Suprapubic skin (tissue), 4 donors: ENCODE measurements around the gene NCAPG2. TPM values are rescaled to one million over a fixed set of nuclear protein-coding genes. Genes with fewer than 3 reads are reported as not detected.

ENCODE experiments used
- DNase-seq, 2 donors: peaks; one replicate each; pipeline ENCODE4 v3.0.0-alpha.2; 2019; ENCODE audit warnings: low spot score in 2 of 2
- H3K27ac ChIP-seq: fragments of 200-600 bp; sonication (generic); one replicate; pipeline ENCODE4 v1.5.1; 2019
- H3K27me3 ChIP-seq: fragments of 200-600 bp; sonication (generic); one replicate; pipeline ENCODE4 v1.5.1; 2019
- H3K36me3 ChIP-seq: fragments of 200-600 bp; sonication (generic); one replicate; pipeline ENCODE4 v1.5.1; 2019
- H3K4me1 ChIP-seq: fragments of 200-600 bp; sonication (generic); one replicate; pipeline ENCODE4 v1.5.1; 2019
- H3K4me3 ChIP-seq: fragments of 200-600 bp; sonication (generic); one replicate; pipeline ENCODE4 v1.5.1; 2019; ENCODE audit warnings: mild to moderate bottlenecking
- H3K9me3 ChIP-seq: fragments of 200-600 bp; sonication (generic); one replicate; pipeline ENCODE4 v1.5.1; 2019
- CTCF ChIP-seq, 2 donors: fragments of 200-600 bp in 1 of 2; fragments of 450-650 bp in 1 of 2; sonication (generic) in 1 of 2; IDR thresholded peaks; one replicate each; pipeline ENCODE4 v1.5.1; 2016 to 2019; ENCODE audit warnings: antibody characterized with exemption in 2 of 2, mild to moderate bottlenecking in 1 of 2, moderate library complexity in 1 of 2
- EP300 ChIP-seq: sonication (generic); formaldehyde crosslinking; IDR thresholded peaks from one replicate; pipeline ENCODE4 v1.6.1; 2017; ENCODE audit warnings: antibody characterized with exemption
- POLR2A ChIP-seq, 2 donors: fragments of 450-650 bp; IDR thresholded peaks; one replicate each; pipeline ENCODE4 v1.6.1; 2017; ENCODE audit warnings: antibody characterized with exemption in 2 of 2, mild to moderate bottlenecking in 2 of 2, moderate library complexity in 2 of 2
- POLR2AphosphoS5 ChIP-seq, 3 donors: sonication (generic); formaldehyde crosslinking; IDR thresholded peaks; one replicate each; pipeline ENCODE4 v1.6.1; 2017; ENCODE audit warnings: antibody characterized with exemption in 3 of 3
- WGBS: methylation state at CpG from one replicate; pipeline ENCODE4 v1.1.5; 2018; 5-methylcytosine and 5-hydroxymethylcytosine counted together
- total RNA-seq, 4 donors: library from RNA; depleted of rRNA; stranded (reverse); fragments of >200 nt; gene quantifications; one replicate each; pipeline ENCODE4 v1.1.0, GENCODE V29; 2016

Gene NCAPG2
- total RNA-seq, 4 donors from 2014 or later: 5.6 to 11.4 (median 7.2) TPM

DNA sequence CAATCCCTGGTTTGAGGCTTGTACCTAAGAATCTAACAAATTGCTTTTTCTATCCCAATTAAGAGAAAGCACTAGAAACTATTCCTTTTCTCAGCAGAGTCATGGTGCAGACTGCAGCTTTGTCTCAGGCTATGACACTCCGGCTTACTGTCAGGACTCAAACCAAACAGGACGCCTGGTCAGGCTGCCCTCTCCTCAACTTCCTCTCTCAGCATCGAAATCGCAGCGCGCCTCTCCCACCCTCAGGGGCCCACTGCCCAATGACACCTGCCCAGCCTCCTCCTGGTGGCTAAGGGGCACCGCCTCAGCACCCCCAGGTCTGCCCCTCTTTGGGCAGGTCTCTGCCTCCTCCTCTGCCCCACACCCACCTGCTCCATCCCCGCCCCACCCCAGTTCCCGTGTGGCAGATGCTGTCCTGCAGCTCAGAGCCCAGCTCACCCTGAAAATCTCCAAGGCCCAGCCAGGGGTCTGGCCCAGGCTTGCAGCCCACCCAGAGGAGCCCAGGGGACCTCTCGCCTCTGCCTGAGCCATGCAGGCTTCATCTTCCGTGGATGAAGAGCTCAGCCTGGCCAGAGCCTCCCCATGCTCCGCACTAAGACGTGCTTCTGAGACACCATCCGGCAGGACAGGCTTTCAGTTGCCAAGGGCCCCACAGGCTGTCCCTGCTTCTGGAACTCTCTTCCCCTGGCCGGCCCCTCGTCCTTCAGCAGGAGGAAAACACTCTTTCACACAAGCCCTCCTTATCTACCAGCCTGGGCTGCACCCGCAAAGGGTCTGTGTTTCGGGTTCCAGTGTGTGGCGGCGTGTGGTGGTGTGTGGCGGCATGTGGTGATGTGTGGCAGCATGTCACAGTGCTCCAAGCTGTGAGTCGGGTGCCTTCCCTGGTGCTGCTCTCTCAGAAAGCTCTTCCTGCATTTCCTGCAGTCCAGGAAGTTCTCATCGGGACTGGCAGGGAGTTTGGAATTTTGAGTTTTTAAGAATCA is 100.5 kb downstream of the NCAPG2 start:
- peaks cover 10% of the 10 kb centered on the region for H3K36me3 ChIP-seq
- H3K9me3 ChIP-seq: no peaks in the 10 kb centered on the region
- H3K4me3 ChIP-seq: no peak overlapping the region
- no peak overlapping the region for H3K27ac ChIP-seq
- 85% methylated on average over 12 of the region's 23 CpGs for WGBS
- no peak for TF ChIP-seq POLR2A (IDR thresholded peaks at IDR 0.05)
- no peaks in the 10 kb centered on the region for H3K27me3 ChIP-seq
- no peak for DNase-seq
- no peaks in the 10 kb centered on the region for H3K4me1 ChIP-seq

DNA sequence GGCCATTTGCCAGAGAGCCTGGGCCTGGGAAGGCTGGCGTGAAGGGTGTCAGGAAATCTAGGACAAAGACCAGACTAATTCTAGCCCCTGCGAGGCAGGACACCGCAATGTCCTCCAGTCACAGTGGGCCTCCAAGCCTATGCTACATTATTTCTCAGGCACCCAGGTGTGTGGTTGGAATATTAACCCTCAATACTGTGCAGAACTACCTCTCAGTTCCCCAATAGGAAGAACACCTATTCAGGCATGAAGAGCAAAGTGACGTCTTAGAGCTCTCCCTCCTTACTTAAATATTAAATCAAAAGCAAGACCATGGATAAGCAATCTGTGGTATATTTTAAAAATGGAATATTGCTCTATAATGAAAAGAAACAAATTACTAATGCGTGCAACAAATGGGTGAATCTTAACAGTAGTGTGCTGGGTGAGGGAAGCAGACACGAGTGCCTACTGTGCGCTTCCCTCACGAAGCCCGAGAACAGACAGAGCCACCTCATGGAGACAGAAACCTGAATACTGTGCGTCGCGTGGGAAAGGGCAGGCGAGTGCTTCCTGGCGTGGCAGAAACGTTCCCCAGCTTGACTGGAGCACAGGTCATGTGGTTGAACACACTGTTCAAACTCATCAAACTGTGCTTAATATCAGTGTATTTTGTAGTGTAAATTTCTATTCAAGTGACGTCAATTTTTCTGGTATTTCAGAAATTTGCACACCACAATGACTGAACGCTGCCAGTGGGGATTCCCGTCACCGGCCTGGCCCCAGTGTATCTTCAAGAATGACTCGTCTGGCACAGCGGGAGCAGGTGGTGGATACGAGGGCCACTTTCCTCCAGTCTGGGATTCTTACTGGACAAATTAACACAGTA is 101.5 kb downstream of the NCAPG2 start:
- no peak overlapping the region for H3K4me3 ChIP-seq
- WGBS: 88% methylated on average over 22 of the region's 22 CpGs
- H3K4me1 ChIP-seq: no peaks in the 10 kb centered on the region
- no peaks in the 10 kb centered on the region for H3K27me3 ChIP-seq
- TF ChIP-seq EP300: no peak
- no peak for TF ChIP-seq CTCF (IDR thresholded peaks at IDR 0.05)
- no peak for TF ChIP-seq POLR2AphosphoS5 (IDR thresholded peaks at IDR 0.05)
- TF ChIP-seq POLR2A (IDR thresholded peaks at IDR 0.05): no peak
- H3K36me3 ChIP-seq: peaks cover 7% of the 10 kb centered on the region
- no peaks in the 10 kb centered on the region for H3K9me3 ChIP-seq
- DNase-seq: no peak
- H3K27ac ChIP-seq: no peak overlapping the region

GRCh38 chr7:158602041-158602440 is 102.6 kb downstream of the NCAPG2 start:
- 100% methylated on average over 4 of the region's 7 CpGs for WGBS

DNA sequence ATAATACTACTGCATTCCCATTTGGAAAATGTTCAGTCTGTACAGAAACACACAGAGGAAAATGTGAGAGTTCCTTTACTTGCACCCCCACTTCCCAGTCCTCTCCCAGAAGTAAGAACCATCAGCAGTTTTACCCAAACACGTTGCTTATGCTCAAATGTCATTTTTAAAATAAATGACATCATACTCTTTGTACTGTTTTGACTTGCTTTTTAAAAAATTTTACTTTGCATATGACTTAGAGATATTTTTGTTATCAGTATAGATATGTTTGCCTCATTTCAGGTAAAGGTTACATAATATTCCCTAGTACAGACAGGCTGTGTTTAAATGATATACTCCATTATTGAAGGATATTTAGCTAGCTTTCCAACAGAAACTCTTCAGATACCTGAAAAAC is 103.5 kb downstream of the NCAPG2 start:
- H3K27me3 ChIP-seq: no peaks in the 10 kb centered on the region
- H3K36me3 ChIP-seq: no peaks in the 10 kb centered on the region
- no peak for DNase-seq
- WGBS: 55% methylated on average over 1 of the region's 1 CpG
- no peak for TF ChIP-seq POLR2A (IDR thresholded peaks at IDR 0.05)
- TF ChIP-seq EP300: no peak
- TF ChIP-seq CTCF (IDR thresholded peaks at IDR 0.05): no peak
- no peak for TF ChIP-seq POLR2AphosphoS5 (IDR thresholded peaks at IDR 0.05)
- no peak overlapping the region for H3K27ac ChIP-seq
- no peak overlapping the region for H3K4me3 ChIP-seq
- no peaks in the 10 kb centered on the region for H3K4me1 ChIP-seq
- H3K9me3 ChIP-seq: no peaks in the 10 kb centered on the region

More at GRCh38 chr7:158602041-158602440, 102.6 kb downstream of the NCAPG2 start:
- DNase-seq: no peak
- Histone ChIP-seq H3K9me3 (no peaks in the 10 kb centered on the region), H3K27ac (no peak overlapping the region), H3K4me1 (no peaks in the 10 kb centered on the region), H3K36me3 (no peaks in the 10 kb centered on the region), H3K27me3 (no peaks in the 10 kb centered on the region), H3K4me3 (no peak overlapping the region)
- TF ChIP-seq POLR2AphosphoS5 (IDR thresholded peaks at IDR 0.05) (no peak), EP300 (no peak), CTCF (IDR thresholded peaks at IDR 0.05) (no peak), POLR2A (IDR thresholded peaks at IDR 0.05) (no peak)

GRCh38 chr7:158596745-158597144 is 107.9 kb downstream of the NCAPG2 start:
- Histone ChIP-seq H3K36me3 (no peaks in the 10 kb centered on the region), H3K27me3 (no peaks in the 10 kb centered on the region), H3K9me3 (no peaks in the 10 kb centered on the region), H3K4me3 (no peak overlapping the region), H3K4me1 (no peaks in the 10 kb centered on the region), H3K27ac (no peak overlapping the region)
- no peak for TF ChIP-seq EP300
- no peak for TF ChIP-seq POLR2A (IDR thresholded peaks at IDR 0.05)
- no peak for TF ChIP-seq POLR2AphosphoS5 (IDR thresholded peaks at IDR 0.05)
- TF ChIP-seq CTCF (IDR thresholded peaks at IDR 0.05): no peak
- WGBS: 97% methylated on average over 4 of the region's 4 CpGs
- no peak for DNase-seq
